ENCODE results near the gene KMT2E. TPM values are rescaled to one million over a fixed set of nuclear protein-coding genes. Genes with fewer than 3 reads are reported as not detected.

KMT2E gene
- total and polyA plus RNA-seq, 7 donors: 6.2 to 40.9 (median 24.0) TPM

DNA sequence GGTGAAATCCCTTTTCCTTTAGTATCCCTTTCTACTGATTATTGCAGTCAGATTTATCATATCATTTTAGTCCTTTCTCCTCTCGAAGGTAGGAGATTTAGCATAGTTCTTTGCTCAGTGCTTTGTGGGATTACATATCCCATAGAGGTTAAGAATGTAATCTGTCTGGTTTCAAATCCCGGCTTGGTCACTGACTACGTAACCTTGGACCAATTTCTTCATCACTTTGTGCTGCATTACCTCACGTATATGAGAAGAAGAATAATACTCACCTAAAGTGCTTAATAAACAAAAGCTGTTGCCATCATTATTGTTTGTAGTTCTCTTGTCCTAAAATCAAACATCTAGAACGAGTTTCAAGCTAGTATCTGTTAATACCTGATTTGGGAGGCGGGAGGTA is 74.0 kb downstream of the KMT2E start:
- Histone ChIP-seq H3K9me3 (no peaks in the 10 kb centered on the region), H3K27me3 (ENCODE audit: insufficient read depth in 3 of 3, low read length in 2 of 3) (no peaks in the 10 kb centered on the region), H3K4me3 (no peak overlapping the region), H3K36me3 (ENCODE audit: insufficient read depth in 1 of 2, low read depth in 1 of 2) (peaks cover 3 to 88% of the 10 kb centered on the region in 2 donors), H3K4me1 (peaks cover 3% of the 10 kb centered on the region), H3K27ac (no peak overlapping the region)
- DNase-seq (no peak), ATAC-seq (no peak)
- intact Hi-C loops (cut with DNase I): no loop called here
- WGBS, 3 donors: 87 to 93% (median 92%) methylated on average over 6 of the region's 6 CpGs
- TF ChIP-seq CTCF (IDR thresholded peaks at IDR 0.05): no peak

GRCh38 chr7:105088456-105088855 is 74.5 kb downstream of the KMT2E start:
- DNase-seq: no peak
- Histone ChIP-seq H3K27ac (no peak overlapping the region), H3K36me3 (ENCODE audit: insufficient read depth in 1 of 2, low read depth in 1 of 2) (peaks cover 3 to 88% of the 10 kb centered on the region in 2 donors), H3K27me3 (ENCODE audit: insufficient read depth in 3 of 3, low read length in 2 of 3) (no peaks in the 10 kb centered on the region), H3K4me3 (no peak overlapping the region), H3K4me1 (peaks cover 3% of the 10 kb centered on the region), H3K9me3 (no peaks in the 10 kb centered on the region)
- 87 to 96% (median 90%) methylated on average over 2 of the region's 2 CpGs for WGBS, 3 donors
- no peak for TF ChIP-seq CTCF (IDR thresholded peaks at IDR 0.05)
- no peak for ATAC-seq
- intact Hi-C loops (cut with DNase I): no loop called here

DNA sequence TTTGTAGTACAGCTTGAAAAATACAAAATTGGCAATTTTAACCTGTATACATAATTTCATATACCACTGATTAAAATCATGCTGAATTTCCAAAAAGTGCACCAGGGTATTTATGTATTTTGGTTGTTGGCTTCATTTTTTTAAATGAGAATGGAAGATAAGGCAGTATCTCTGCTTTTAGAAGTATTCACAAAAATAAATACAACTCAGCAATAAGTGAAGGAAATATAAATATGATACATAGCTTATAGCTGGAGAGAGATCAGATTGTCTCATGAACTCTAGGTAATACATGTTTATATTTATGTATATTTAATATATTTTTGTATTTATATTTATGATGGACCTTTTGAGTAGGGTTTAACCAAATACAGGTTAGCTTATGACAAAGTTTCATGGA is 81.0 kb downstream of the KMT2E start:
- peaks cover 0 to 67% of the 10 kb centered on the region in 2 donors for H3K36me3 ChIP-seq (ENCODE audit: insufficient read depth in 1 of 2, low read depth in 1 of 2)
- H3K27ac ChIP-seq: no peak overlapping the region
- no peak for ATAC-seq

GRCh38 chr7:105096306-105096705 is 82.3 kb downstream of the KMT2E start:
- no peaks in the 10 kb centered on the region for H3K9me3 ChIP-seq
- H3K4me1 ChIP-seq: peaks cover 29% of the 10 kb centered on the region
- DNase-seq: no peak
- intact Hi-C loops (cut with DNase I): no loop called here
- H3K27ac ChIP-seq: peak overlapping the region; percentile 69
- TF ChIP-seq CTCF (IDR thresholded peaks at IDR 0.05): no peak
- no peak overlapping the region for H3K4me3 ChIP-seq
- WGBS, 3 donors: 81 to 93% (median 88%) methylated on average over 3 of the region's 3 CpGs
- no peak for ATAC-seq
- H3K27me3 ChIP-seq (ENCODE audit: insufficient read depth in 3 of 3, low read length in 2 of 3): no peaks in the 10 kb centered on the region
- H3K36me3 ChIP-seq (ENCODE audit: insufficient read depth in 1 of 2, low read depth in 1 of 2): peaks cover 0 to 62% of the 10 kb centered on the region in 2 donors

More for the DNA sequence above, 81.0 kb downstream of the KMT2E start:
- Histone ChIP-seq H3K9me3 (no peaks in the 10 kb centered on the region), H3K4me3 (no peak overlapping the region), H3K27me3 (ENCODE audit: insufficient read depth in 3 of 3, low read length in 2 of 3) (no peaks in the 10 kb centered on the region), H3K4me1 (peaks cover 25% of the 10 kb centered on the region)
- DNase-seq: no peak
- intact Hi-C loops (cut with DNase I): no loop called here
- no peak for TF ChIP-seq CTCF (IDR thresholded peaks at IDR 0.05)

- Histone ChIP-seq H3K36me3 (ENCODE audit: insufficient read depth in 1 of 2, low read depth in 1 of 2) (peaks cover 0 to 64% of the 10 kb centered on the region in 2 donors), H3K27ac (peak overlapping the region; percentile 69)
- intact Hi-C loops (cut with DNase I): no loop called here
Observed at GRCh38 chr7:105097619-105098018, 83.6 kb downstream of the KMT2E start.

More at GRCh38 chr7:105097619-105098018, 83.6 kb downstream of the KMT2E start:
- DNase-seq (no peak), ATAC-seq (peak; percentile 72 to 83 (median 79))
- Histone ChIP-seq H3K4me1 (peaks cover 29% of the 10 kb centered on the region), H3K27me3 (ENCODE audit: insufficient read depth in 3 of 3, low read length in 2 of 3) (no peaks in the 10 kb centered on the region), H3K4me3 (no peak overlapping the region), H3K9me3 (no peaks in the 10 kb centered on the region)
- TF ChIP-seq CTCF (IDR thresholded peaks at IDR 0.05): no peak
- 28 to 49% (median 32%) methylated on average over 7 of the region's 7 CpGs for WGBS, 3 donors
